PFSK-1 (cell line): Measurements from ENCODE around the gene LDLRAD4.

Experiments
- POLR2AphosphoS5 ChIP-seq: IDR thresholded peaks from 2 replicates; pipeline ENCODE4 v1.6.1; 2012; ENCODE audit warnings: low read depth, mild to moderate bottlenecking, control low read depth, low read length, moderate library complexity
- SIN3A ChIP-seq: IDR thresholded peaks from 2 replicates; pipeline ENCODE4 v1.6.1; 2012; ENCODE audit warnings: mild to moderate bottlenecking, low read length, moderate library complexity, borderline replicate concordance; ENCODE audit not compliant: insufficient read depth
- TAF1 ChIP-seq: IDR thresholded peaks from 2 replicates; pipeline ENCODE4 v1.6.1; 2012; ENCODE audit warnings: low read length, control low read depth, borderline replicate concordance; ENCODE audit not compliant: insufficient read depth

DNA sequence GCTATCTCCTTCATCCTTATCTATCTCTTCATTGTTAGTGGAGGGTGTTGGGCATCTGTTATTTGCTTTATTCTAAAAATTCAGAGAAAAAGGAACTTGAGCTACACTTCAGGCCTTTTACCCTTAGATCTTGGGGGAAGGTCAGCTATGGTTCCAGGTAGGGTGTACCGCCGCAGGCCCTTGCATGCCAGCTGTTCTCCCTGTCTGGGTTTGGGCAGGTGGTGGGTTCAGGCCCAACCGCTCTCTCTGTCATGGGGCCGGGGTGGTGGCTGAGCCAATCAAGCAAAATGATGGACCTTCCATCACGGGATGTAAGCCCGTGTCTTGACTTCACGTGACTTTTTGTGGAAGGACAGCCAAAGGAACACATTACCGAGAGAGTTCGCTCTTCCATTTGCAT lies 231.1 kb downstream of the LDLRAD4 start:
- no peak for TF ChIP-seq POLR2AphosphoS5
- TF ChIP-seq SIN3A: no peak
- no peak for TF ChIP-seq TAF1
